Neural cell (in vitro differentiated cells): ENCODE data around the gene FGGY. TPM values are rescaled to one million over a fixed set of nuclear protein-coding genes. Genes with fewer than 3 reads are reported as not detected.
A peak's percentile ranks its signal among the peaks of the same experiment; 100 is the strongest.

Experiments used
- H2AFZ ChIP-seq: fragments of 200-600, 300-800 bp; sonication (generic), shearing (Covaris generic); 2 replicates; pipeline ENCODE4 v1.6.0; 2014; ENCODE audit warnings: low read depth, mild to moderate bottlenecking, antibody characterized with exemption, low read length, moderate library complexity
- H3F3A ChIP-seq: fragments of 200-600 bp; shearing (Covaris generic); 2 replicates; pipeline ENCODE4 v1.6.1; 2016; ENCODE audit warnings: mild to moderate bottlenecking, moderate library complexity, mixed read lengths, antibody characterized with exemption, low read length; ENCODE audit not compliant: insufficient read depth, poor library complexity, severe bottlenecking
- H3K27ac ChIP-seq: fragments of 200-600, 300-800 bp; sonication (generic), shearing (Covaris generic); 2 replicates; pipeline ENCODE4 v1.5.1; 2014; ENCODE audit warnings: mild to moderate bottlenecking, low read length, moderate library complexity
- H3K27me3 ChIP-seq: fragments of 300-800, 200-600 bp; sonication (generic), shearing (Covaris generic); 2 replicates; pipeline ENCODE4 v1.6.0; 2014; ENCODE audit warnings: mild to moderate bottlenecking, low read depth, low read length, moderate library complexity; ENCODE audit not compliant: insufficient read depth
- H3K36me3 ChIP-seq: fragments of 300-800, 200-600 bp; sonication (generic), shearing (Covaris generic); 2 replicates; pipeline ENCODE4 v1.5.1; 2014; ENCODE audit warnings: mild to moderate bottlenecking, antibody characterized with exemption, low read length, moderate library complexity; ENCODE audit not compliant: insufficient read depth
- H3K4me2 ChIP-seq: fragments of 300-800, 200-600 bp; sonication (generic), shearing (Covaris generic); 2 replicates; pipeline ENCODE4 v1.6.0; 2014; ENCODE audit warnings: mild to moderate bottlenecking, low read length
- H3K4me3 ChIP-seq: fragments of 300-800, 200-600 bp; sonication (generic), shearing (Covaris generic); 2 replicates; pipeline ENCODE4 v1.5.1; 2014; ENCODE audit warnings: mild to moderate bottlenecking, low read length, moderate library complexity
- H3K79me2 ChIP-seq: fragments of 200-600 bp; shearing (Covaris generic); replicated peaks from 2 replicates; pipeline ENCODE4 v1.6.0; 2014; ENCODE audit warnings: mild to moderate bottlenecking, low read length, moderate library complexity; ENCODE audit not compliant: insufficient read depth
- H3K9ac ChIP-seq: fragments of 300-800, 200-600 bp; sonication (generic), shearing (Covaris generic); 2 replicates; pipeline ENCODE4 v1.6.1; 2016; ENCODE audit warnings: mild to moderate bottlenecking, low read length, mixed read lengths
- H3K9me2 ChIP-seq: fragments of 200-600 bp; shearing (Covaris generic); 2 replicates; pipeline ENCODE4 v1.6.1; 2016; ENCODE audit warnings: mild to moderate bottlenecking, low read length, mixed read lengths; ENCODE audit not compliant: insufficient read depth
- H3K9me3 ChIP-seq: fragments of 200-600, 300-800 bp; sonication (generic), shearing (Covaris generic); 2 replicates; pipeline ENCODE4 v1.6.1; 2016; ENCODE audit warnings: mild to moderate bottlenecking, mixed run types, low read length, moderate library complexity, mixed read lengths
- H4K20me1 ChIP-seq: fragments of 200-600 bp; shearing (Covaris generic); 2 replicates; pipeline ENCODE4 v1.6.1; 2016; ENCODE audit warnings: mild to moderate bottlenecking, mixed run types; ENCODE audit not compliant: insufficient read depth
- EP300 ChIP-seq: fragments of 450-650 bp; conservative IDR thresholded peaks from 2 replicates; pipeline ENCODE4 v1.6.1; 2014; ENCODE audit warnings: antibody characterized with exemption, mild to moderate bottlenecking, moderate library complexity; ENCODE audit not compliant: poor library complexity, severe bottlenecking
- EZH2 ChIP-seq: fragments of 200-600, 300-800 bp; shearing (Covaris generic), sonication (generic); IDR thresholded peaks from 2 replicates; pipeline ENCODE4 v1.6.1; 2014; ENCODE audit warnings: antibody characterized with exemption, low read length, borderline replicate concordance, mild to moderate bottlenecking; ENCODE audit not compliant: insufficient read depth, poor library complexity, severe bottlenecking
- MXI1 ChIP-seq: fragments of 450-650 bp; conservative IDR thresholded peaks from 2 replicates; pipeline ENCODE4 v1.6.1; 2014; ENCODE audit warnings: antibody characterized with exemption, mild to moderate bottlenecking; ENCODE audit not compliant: poor library complexity, severe bottlenecking
- POLR2AphosphoS5 ChIP-seq: IDR thresholded peaks from 2 replicates; pipeline ENCODE4 v1.6.1; 2012
- RAD21 ChIP-seq: fragments of 450-650 bp; conservative IDR thresholded peaks from 2 replicates; pipeline ENCODE4 v1.6.1; 2014; ENCODE audit warnings: antibody characterized with exemption, mild to moderate bottlenecking, moderate library complexity
- SMC3 ChIP-seq: fragments of 450-650 bp; conservative IDR thresholded peaks from 2 replicates; pipeline ENCODE4 v1.6.1; 2014; ENCODE audit warnings: antibody characterized with exemption, mild to moderate bottlenecking, moderate library complexity; ENCODE audit not compliant: poor library complexity
- polyA plus RNA-seq: library from polyadenylated mRNA; depleted of rRNA; stranded (reverse); fragments of >200 nt; gene quantifications from 2 replicates; pipeline ENCODE4 v1.2.3, GENCODE V29; 2014
- TF ChIP-seq, protein P1 (sequence below): fragments of 450-650 bp; IDR thresholded peaks from 2 replicates; pipeline ENCODE4 v1.5.1; 2014; ENCODE audit warnings: antibody characterized with exemption, mild to moderate bottlenecking, moderate library complexity; ENCODE audit not compliant: poor library complexity, severe bottlenecking

The FGGY gene
- polyA plus RNA-seq, 1 donor from 2014 or later, result 7.4 TPM

DNA sequence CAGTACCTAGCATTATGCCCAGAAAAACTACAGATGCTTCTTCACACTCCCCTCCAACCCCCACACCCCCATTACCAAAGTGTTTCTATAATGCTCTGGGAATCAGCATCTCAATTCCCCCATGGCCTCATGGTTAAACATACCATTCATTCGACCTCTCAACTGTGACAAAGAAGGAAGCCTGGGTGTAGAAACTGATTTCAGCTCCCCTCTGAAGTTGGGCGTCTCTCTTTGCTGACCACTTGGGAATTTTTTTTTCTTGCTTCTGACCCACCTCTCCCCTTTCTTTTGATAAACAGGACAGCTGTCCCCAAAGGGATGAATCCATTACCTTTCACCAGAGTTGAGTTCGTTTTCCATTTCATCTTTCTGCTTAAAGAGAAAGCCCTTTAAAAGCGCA, 401.5 kb downstream of the FGGY start:
- H3K4me2 ChIP-seq, result no peak overlapping the region
- H3K9me3 ChIP-seq, result no peaks in the 10 kb centered on the region
- no peak overlapping the region for H2AFZ ChIP-seq
- H3K79me2 ChIP-seq, result no peaks in the 10 kb centered on the region
- no peaks in the 10 kb centered on the region for H3K27me3 ChIP-seq
- TF ChIP-seq MXI1 (no peak), POLR2AphosphoS5 (no peak)
- H3K27ac ChIP-seq, result no peak overlapping the region
- H3K9ac ChIP-seq, result no peak overlapping the region
- no peaks in the 10 kb centered on the region for H4K20me1 ChIP-seq
- H3K4me3 ChIP-seq, result no peak overlapping the region
- H3K9me2 ChIP-seq, result no peaks in the 10 kb centered on the region
- H3F3A ChIP-seq, result no peaks in the 10 kb centered on the region
- H3K36me3 ChIP-seq, result no peaks in the 10 kb centered on the region

DNA sequence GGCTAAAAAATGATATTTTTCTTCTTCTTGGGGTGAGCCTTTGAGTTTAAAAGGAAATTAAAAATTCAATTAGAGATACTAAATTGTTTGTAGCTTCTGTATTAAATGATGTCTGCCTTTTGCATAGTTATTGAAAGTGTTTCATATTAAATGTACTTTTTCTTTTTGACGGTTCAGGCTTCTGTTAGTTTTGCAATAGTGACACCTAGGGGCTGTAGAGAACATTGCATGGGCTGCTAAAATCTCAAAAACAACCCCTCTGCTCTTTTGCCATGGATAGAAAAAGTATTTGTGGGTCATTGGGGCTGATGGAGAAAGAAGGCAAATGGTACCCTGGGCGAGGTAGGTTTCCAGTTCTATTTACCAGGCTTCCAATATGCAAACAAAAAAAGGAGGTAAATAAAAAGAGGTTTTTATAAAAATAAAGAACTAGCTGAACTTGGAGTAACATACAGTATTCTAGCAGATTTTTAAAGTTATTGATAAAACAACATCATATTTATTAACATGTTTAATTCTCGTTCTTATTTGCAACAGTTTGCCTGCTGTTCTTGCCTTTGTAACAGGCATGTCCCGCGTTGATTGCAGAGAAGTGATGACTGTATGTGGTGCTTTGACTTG, 402.4 kb downstream of the FGGY start:
- H3K9ac ChIP-seq, result no peak overlapping the region
- no peaks in the 10 kb centered on the region for H3K79me2 ChIP-seq
- H3K9me3 ChIP-seq, result no peaks in the 10 kb centered on the region
- H3K4me3 ChIP-seq, result no peak overlapping the region
- no peaks in the 10 kb centered on the region for H3K27me3 ChIP-seq
- no peaks in the 10 kb centered on the region for H4K20me1 ChIP-seq
- TF ChIP-seq, protein P1, sequence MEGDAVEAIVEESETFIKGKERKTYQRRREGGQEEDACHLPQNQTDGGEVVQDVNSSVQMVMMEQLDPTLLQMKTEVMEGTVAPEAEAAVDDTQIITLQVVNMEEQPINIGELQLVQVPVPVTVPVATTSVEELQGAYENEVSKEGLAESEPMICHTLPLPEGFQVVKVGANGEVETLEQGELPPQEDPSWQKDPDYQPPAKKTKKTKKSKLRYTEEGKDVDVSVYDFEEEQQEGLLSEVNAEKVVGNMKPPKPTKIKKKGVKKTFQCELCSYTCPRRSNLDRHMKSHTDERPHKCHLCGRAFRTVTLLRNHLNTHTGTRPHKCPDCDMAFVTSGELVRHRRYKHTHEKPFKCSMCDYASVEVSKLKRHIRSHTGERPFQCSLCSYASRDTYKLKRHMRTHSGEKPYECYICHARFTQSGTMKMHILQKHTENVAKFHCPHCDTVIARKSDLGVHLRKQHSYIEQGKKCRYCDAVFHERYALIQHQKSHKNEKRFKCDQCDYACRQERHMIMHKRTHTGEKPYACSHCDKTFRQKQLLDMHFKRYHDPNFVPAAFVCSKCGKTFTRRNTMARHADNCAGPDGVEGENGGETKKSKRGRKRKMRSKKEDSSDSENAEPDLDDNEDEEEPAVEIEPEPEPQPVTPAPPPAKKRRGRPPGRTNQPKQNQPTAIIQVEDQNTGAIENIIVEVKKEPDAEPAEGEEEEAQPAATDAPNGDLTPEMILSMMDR, result peak; percentile 91
- TF ChIP-seq SMC3 (peak; percentile 95), MXI1 (no peak), POLR2AphosphoS5 (no peak), EZH2 (no peak), RAD21 (peak; percentile 97)
- H3K4me2 ChIP-seq, result no peak overlapping the region
- H3K27ac ChIP-seq, result no peak overlapping the region
- H2AFZ ChIP-seq, result no peak overlapping the region
- no peaks in the 10 kb centered on the region for H3K9me2 ChIP-seq
- H3F3A ChIP-seq, result no peaks in the 10 kb centered on the region
- no peaks in the 10 kb centered on the region for H3K36me3 ChIP-seq

DNA sequence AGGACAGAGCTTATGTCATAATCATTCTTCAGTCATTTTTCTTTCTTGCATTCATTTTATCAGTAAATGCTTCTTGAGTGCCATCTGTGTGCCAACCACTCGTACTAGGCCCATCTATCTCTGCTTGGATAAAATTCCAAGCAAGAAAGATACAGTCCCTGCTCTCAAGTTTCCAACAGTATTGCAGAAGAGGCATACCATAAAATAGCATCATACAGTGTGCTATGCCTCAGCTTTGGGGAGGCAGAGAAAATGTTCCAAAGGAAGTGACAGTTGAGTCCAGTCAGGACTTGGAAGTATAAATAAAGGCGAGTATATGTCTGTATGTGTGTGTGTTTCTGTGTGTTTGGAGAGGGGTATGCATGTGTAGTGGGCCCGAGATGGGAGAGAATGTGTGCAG, 404.5 kb downstream of the FGGY start:
- H3K27me3 ChIP-seq, result no peaks in the 10 kb centered on the region
- H3K4me3 ChIP-seq, result no peak overlapping the region
- no peak overlapping the region for H3K4me2 ChIP-seq
- TF ChIP-seq, protein P1, result no peak
- no peak for TF ChIP-seq SMC3
- TF ChIP-seq RAD21, result no peak
- no peak for TF ChIP-seq POLR2AphosphoS5
- no peak for TF ChIP-seq EP300
- no peaks in the 10 kb centered on the region for H3K9me3 ChIP-seq
- no peaks in the 10 kb centered on the region for H4K20me1 ChIP-seq
- H3K79me2 ChIP-seq, result no peaks in the 10 kb centered on the region
- H3K27ac ChIP-seq, result no peak overlapping the region
- no peaks in the 10 kb centered on the region for H3K36me3 ChIP-seq
- H3K9me2 ChIP-seq, result no peaks in the 10 kb centered on the region
- H3K9ac ChIP-seq, result no peak overlapping the region
- no peaks in the 10 kb centered on the region for H3F3A ChIP-seq
- no peak overlapping the region for H2AFZ ChIP-seq
